Stimulated activated CD4-positive, alpha-beta T cell treated with anti-CD3 and anti-CD28 coated beads, Interleukin-1b, Interleukin-23, amount 100 ng/mL, for 24 hours (primary cell): ENCODE measurements around the gene CST5.
"Not testable (repeated sequence)": the region's sequence is repeated elsewhere in the genome, so short reads cannot be mapped to it uniquely, and the experiment has no call there.

ENCODE experiments used
- DNase-seq, 4 experiments: peaks; one replicate each; pipeline ENCODE4 v3.0.0-alpha.2; 2020; ENCODE audit warnings: low read depth in 4 of 4, low spot score in 1 of 4

The CST5 gene

GRCh38 chr20:23856736-23857135 lies 22.8 kb downstream of the CST5 start:
- DNase-seq, result no peak

DNA sequence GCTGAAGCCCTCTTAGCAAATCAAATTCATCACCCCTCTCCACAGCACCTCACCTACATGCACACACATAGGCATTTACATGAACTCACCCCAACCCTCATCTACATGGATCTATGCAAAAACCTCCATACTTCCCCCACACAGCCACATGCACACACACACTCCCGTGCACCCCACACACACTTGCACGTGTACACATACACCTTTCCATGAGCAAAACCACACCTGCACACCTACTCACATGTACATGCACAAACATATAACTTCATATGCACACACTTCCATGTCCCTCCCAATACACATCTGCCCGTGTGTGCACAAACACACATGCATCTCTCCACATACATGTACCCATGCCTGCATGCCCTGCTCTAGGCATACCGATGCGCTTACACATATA lies 23.3 kb downstream of the CST5 start:
- DNase-seq, result no peak

- no peak for DNase-seq
These were observed 37.9 kb downstream of the CST5 start for GRCh38 chr20:23841693-23842092.

GRCh38 chr20:23835716-23836115 lies 43.8 kb downstream of the CST5 start:
- no peak for DNase-seq

DNA sequence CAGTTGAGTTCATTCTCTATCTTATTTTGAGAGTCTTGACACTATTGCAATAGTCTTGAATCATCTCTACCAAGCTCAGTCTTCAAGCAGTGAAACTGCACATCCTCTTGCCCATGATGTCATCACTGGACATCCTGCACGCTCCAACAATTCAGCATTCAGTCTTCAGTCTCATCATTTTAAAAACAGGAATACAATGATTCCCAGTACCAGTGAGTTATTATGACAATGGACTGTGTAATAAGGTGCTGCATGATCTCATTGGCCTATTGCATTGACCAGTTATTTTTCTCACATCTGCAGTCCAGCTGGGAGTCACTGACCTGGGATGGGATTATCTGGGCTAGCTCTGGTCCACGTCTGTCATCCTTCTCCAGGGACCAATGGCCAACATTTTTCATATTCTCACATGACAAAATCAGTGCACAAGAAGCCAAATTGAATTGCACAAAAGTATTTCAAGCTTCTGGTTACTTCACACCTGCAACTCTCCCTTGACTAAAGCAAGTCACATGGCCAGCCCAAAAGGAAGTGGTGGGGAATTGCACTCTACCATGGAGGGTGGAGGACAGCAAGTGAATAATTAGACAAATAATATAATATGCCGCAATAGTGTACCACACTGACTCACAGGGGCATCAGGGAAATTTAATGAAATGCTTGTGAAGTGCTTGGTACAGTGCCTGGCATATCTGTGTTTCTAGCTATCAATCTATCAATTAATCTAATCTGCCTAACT lies 46.6 kb downstream of the CST5 start:
- DNase-seq, result no peak

GRCh38 chr20:23831961-23832360 lies 47.6 kb downstream of the CST5 start:
- not testable (repeated sequence) for DNase-seq

GRCh38 chr20:23826541-23827021 lies 53.0 kb downstream of the CST5 start, which contains the start of gene CST2:
TSS of gene CST2 (minus strand) at chr20:23826729. CDS start at chr20:23826660, 69 bp downstream.
- no peak for DNase-seq
